OCI-LY7 (cell line): Measurements from ENCODE around the gene PTP4A2.

Experiments used
- EZH2phosphoT487 ChIP-seq: fragments of 200-600 bp; sonication (generic); IDR thresholded peaks from 2 replicates; pipeline ENCODE4 v1.6.1; 2018; ENCODE audit warnings: low read depth, borderline replicate concordance, mild to moderate bottlenecking, mixed run types, antibody characterized with exemption, low read length, moderate library complexity, mixed read lengths
- TF ChIP-seq, protein P1 (sequence below): fragments of 200-600 bp; sonication (generic); conservative IDR thresholded peaks from 2 replicates; pipeline ENCODE4 v1.5.1; 2014; ENCODE audit warnings: mild to moderate bottlenecking, antibody characterized with exemption, low read length, moderate library complexity, mixed read lengths

DNA sequence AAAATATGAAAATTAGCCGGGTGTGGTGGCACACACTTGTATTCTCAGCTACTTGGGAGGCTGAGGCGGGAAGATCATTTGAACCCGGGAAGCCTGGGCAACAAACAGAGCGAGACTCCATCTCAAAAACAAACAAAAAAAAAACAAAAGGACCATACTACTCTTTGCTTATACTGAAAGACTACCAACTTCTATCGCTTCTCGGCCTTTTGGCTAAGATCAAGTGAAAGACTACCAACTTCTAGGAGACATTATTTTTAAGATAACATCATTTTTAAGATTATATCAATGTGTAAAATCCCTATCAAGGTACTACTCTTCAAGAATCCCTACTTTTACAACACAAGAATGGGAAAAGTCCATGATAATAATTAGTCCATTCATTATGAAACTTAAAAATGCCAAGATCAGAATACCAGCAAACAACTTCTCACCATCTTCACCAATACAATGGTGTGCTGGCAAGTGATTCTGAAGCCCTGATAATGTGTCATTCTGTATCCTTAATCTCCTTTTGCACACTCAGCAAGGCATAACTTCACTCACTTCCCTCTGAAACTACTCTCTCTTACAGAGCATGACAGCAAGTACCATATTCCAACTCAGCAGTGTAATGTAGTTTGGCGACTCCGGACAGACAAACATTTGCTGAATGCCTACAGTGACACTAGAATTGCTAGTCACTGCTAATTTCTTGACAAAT, 1.7 kb downstream of the PTP4A2 start:
- TF ChIP-seq, protein P1, sequence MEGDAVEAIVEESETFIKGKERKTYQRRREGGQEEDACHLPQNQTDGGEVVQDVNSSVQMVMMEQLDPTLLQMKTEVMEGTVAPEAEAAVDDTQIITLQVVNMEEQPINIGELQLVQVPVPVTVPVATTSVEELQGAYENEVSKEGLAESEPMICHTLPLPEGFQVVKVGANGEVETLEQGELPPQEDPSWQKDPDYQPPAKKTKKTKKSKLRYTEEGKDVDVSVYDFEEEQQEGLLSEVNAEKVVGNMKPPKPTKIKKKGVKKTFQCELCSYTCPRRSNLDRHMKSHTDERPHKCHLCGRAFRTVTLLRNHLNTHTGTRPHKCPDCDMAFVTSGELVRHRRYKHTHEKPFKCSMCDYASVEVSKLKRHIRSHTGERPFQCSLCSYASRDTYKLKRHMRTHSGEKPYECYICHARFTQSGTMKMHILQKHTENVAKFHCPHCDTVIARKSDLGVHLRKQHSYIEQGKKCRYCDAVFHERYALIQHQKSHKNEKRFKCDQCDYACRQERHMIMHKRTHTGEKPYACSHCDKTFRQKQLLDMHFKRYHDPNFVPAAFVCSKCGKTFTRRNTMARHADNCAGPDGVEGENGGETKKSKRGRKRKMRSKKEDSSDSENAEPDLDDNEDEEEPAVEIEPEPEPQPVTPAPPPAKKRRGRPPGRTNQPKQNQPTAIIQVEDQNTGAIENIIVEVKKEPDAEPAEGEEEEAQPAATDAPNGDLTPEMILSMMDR: no peak
- no peak for TF ChIP-seq EZH2phosphoT487
